ENCODE measurements around the gene GPR87. TPM values are rescaled to one million over a fixed set of nuclear protein-coding genes. Genes with fewer than 3 reads are reported as not detected.

GPR87 gene
- total RNA-seq, 1 experiment from 2014 or later, result 3.8 TPM

GRCh38 chr3:151351648-151352047, 35.0 kb upstream of the GPR87 start:
- intact Hi-C loops (cut with micrococcal nuclease), result no loop called here
- Histone ChIP-seq H4K20me1 (ENCODE audit: insufficient read depth) (no peaks in the 10 kb centered on the region), H3K4me3 (replicated peaks in 1 of 2; ENCODE audit: low read depth in 1 of 2, low read length in 2 of 2) (no peak overlapping the region), H3K9me2 (ENCODE audit: insufficient read depth) (no peaks in the 10 kb centered on the region), H3K9me3 (ENCODE audit: control insufficient read depth in 1 of 2, insufficient read depth in 1 of 2, low read depth in 1 of 2, low read length in 2 of 2) (no peaks in the 10 kb centered on the region), H2AFZ (ENCODE audit: low read depth, low read length, poor library complexity, severe bottlenecking) (no peak overlapping the region), H3K27me3 (ENCODE audit: insufficient read depth, low read length) (no peaks in the 10 kb centered on the region), H3K79me2 (ENCODE audit: insufficient read depth, low read length) (no peaks in the 10 kb centered on the region), H3K9ac (ENCODE audit: low read length) (no peak overlapping the region), H3K4me1 (ENCODE audit: control insufficient read depth in 1 of 2, insufficient read depth in 2 of 2, low read length in 2 of 2) (no peaks in the 10 kb centered on the region), H3K4me2 (ENCODE audit: low read length) (no peak overlapping the region), H3K36me3 (ENCODE audit: control insufficient read depth in 1 of 2, insufficient read depth in 2 of 2, low read length in 2 of 2) (no peaks in the 10 kb centered on the region), H3K27ac (ENCODE audit: low read depth, low read length) (no peak overlapping the region)
- RAD21 ChIA-PET (ENCODE audit: low non-redundant PET in 1 of 2, low total read pairs in 2 of 2, uncharacterized antibody in 2 of 2, unreplicated experiment in 2 of 2), result no interaction called here
- no peak for ATAC-seq
- TF ChIP-seq CBX3 (IDR thresholded peaks at IDR 0.05; ENCODE audit: low read depth) (no peak), TCF7L2 (IDR thresholded peaks at IDR 0.05; ENCODE audit: borderline replicate concordance, extremely low read depth, insufficient read depth, insufficient read length) (no peak)
- CTCF ChIA-PET, result no interaction called here
- BruUV-seq (replicated peaks), result no TSS peak
- no peak for DNase-seq (ENCODE audit: low read depth, low spot score)
- POLR2A ChIA-PET, result no interaction called here

GRCh38 chr3:151351219-151351618, 34.6 kb upstream of the GPR87 start:
- POLR2A ChIA-PET, result no interaction called here
- no peak overlapping the region for H3K27ac ChIP-seq (ENCODE audit: low read depth, low read length)
- H3K9me2 ChIP-seq (ENCODE audit: insufficient read depth), result no peaks in the 10 kb centered on the region
- H3K79me2 ChIP-seq (ENCODE audit: insufficient read depth, low read length), result no peaks in the 10 kb centered on the region
- ATAC-seq (no peak), DNase-seq (ENCODE audit: low read depth, low spot score) (no peak)
- H4K20me1 ChIP-seq (ENCODE audit: insufficient read depth), result no peaks in the 10 kb centered on the region
- no peak overlapping the region for H3K4me3 ChIP-seq (replicated peaks in 1 of 2; ENCODE audit: low read depth in 1 of 2, low read length in 2 of 2)
- H3K9ac ChIP-seq (ENCODE audit: low read length), result no peak overlapping the region
- BruUV-seq (replicated peaks), result no TSS peak
- intact Hi-C loops (cut with micrococcal nuclease), result no loop called here
- H3K9me3 ChIP-seq (ENCODE audit: control insufficient read depth in 1 of 2, insufficient read depth in 1 of 2, low read depth in 1 of 2, low read length in 2 of 2), result no peaks in the 10 kb centered on the region
- RAD21 ChIA-PET (ENCODE audit: low non-redundant PET in 1 of 2, low total read pairs in 2 of 2, uncharacterized antibody in 2 of 2, unreplicated experiment in 2 of 2), result no interaction called here
- H3K4me1 ChIP-seq (ENCODE audit: control insufficient read depth in 1 of 2, insufficient read depth in 2 of 2, low read length in 2 of 2), result no peaks in the 10 kb centered on the region
- CTCF ChIA-PET, result no interaction called here
- H3K27me3 ChIP-seq (ENCODE audit: insufficient read depth, low read length), result no peaks in the 10 kb centered on the region
- no peak for TF ChIP-seq RAD21 (IDR thresholded peaks at IDR 0.05; ENCODE audit: low read depth)
- TF ChIP-seq, protein P1, sequence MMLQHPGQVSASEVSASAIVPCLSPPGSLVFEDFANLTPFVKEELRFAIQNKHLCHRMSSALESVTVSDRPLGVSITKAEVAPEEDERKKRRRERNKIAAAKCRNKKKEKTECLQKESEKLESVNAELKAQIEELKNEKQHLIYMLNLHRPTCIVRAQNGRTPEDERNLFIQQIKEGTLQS (IDR thresholded peaks at IDR 0.05), result no peak
- no peaks in the 10 kb centered on the region for H3K36me3 ChIP-seq (ENCODE audit: control insufficient read depth in 1 of 2, insufficient read depth in 2 of 2, low read length in 2 of 2)
- H3K4me2 ChIP-seq (ENCODE audit: low read length), result no peak overlapping the region
- H2AFZ ChIP-seq (ENCODE audit: low read depth, low read length, poor library complexity, severe bottlenecking), result no peak overlapping the region
